Measurements from ENCODE around the gene LARGE1. TPM values are rescaled to one million over a fixed set of nuclear protein-coding genes. Genes with fewer than 3 reads are reported as not detected.

LARGE1 gene
- total RNA-seq, 1 donor from 2014 or later = 29.5 TPM

GRCh38 chr22:33524511-33525260 is 395.6 kb downstream of the LARGE1 start:
- DNase-seq (ENCODE audit: extremely low spot score in 2 of 2) = no peak
- intact Hi-C loops (cut with DNase I) = loop anchor here (5.0 kb wide), 1 partner anchor 58 kb away; no protein-coding TSS in a partner anchor
- H3K4me1 ChIP-seq = peaks cover 8% of the 10 kb centered on the region
- H3K4me3 ChIP-seq = no peak overlapping the region
- H3K36me3 ChIP-seq = no peaks in the 10 kb centered on the region
- TF ChIP-seq POLR2AphosphoS5 (IDR thresholded peaks at IDR 0.05; ENCODE audit: insufficient read depth in 1 of 2, low read depth in 1 of 2) = no peak
- TF ChIP-seq POLR2A (IDR thresholded peaks at IDR 0.05) = no peak
- TF ChIP-seq CTCF (IDR thresholded peaks at IDR 0.05) = no peak
- H3K27me3 ChIP-seq = no peaks in the 10 kb centered on the region
- no peak overlapping the region for H3K27ac ChIP-seq
- H3K9me3 ChIP-seq = no peaks in the 10 kb centered on the region

- H3K4me3 ChIP-seq = no peak overlapping the region
- no peaks in the 10 kb centered on the region for H3K36me3 ChIP-seq
- H3K27ac ChIP-seq = no peak overlapping the region
- H3K4me1 ChIP-seq = peaks cover 11% of the 10 kb centered on the region
- H3K27me3 ChIP-seq = no peaks in the 10 kb centered on the region
- TF ChIP-seq CTCF (IDR thresholded peaks at IDR 0.05) (no peak), POLR2AphosphoS5 (IDR thresholded peaks at IDR 0.05; ENCODE audit: insufficient read depth in 1 of 2, low read depth in 1 of 2) (no peak), POLR2A (IDR thresholded peaks at IDR 0.05) (no peak)
- intact Hi-C loops (cut with DNase I) = loop anchor here (5.0 kb wide), 1 partner anchor 60 kb away; no protein-coding TSS in a partner anchor
- no peaks in the 10 kb centered on the region for H3K9me3 ChIP-seq
- no peak for DNase-seq (ENCODE audit: extremely low spot score in 2 of 2)
Observed at GRCh38 chr22:33521879-33522665, 398.2 kb downstream of the LARGE1 start.

GRCh38 chr22:33520904-33521780 is 399.1 kb downstream of the LARGE1 start:
- H3K9me3 ChIP-seq = no peaks in the 10 kb centered on the region
- TF ChIP-seq POLR2AphosphoS5 (IDR thresholded peaks at IDR 0.05; ENCODE audit: insufficient read depth in 1 of 2, low read depth in 1 of 2) = no peak
- no peak for TF ChIP-seq POLR2A (IDR thresholded peaks at IDR 0.05)
- TF ChIP-seq CTCF (IDR thresholded peaks at IDR 0.05) = no peak
- peaks cover 11% of the 10 kb centered on the region for H3K4me1 ChIP-seq
- intact Hi-C loops (cut with DNase I) = loop anchor here (5.0 kb wide), 1 partner anchor 61 kb away; no protein-coding TSS in a partner anchor
- no peak for DNase-seq (ENCODE audit: extremely low spot score in 2 of 2)
- no peak overlapping the region for H3K27ac ChIP-seq
- no peak overlapping the region for H3K4me3 ChIP-seq
- no peaks in the 10 kb centered on the region for H3K36me3 ChIP-seq
- H3K27me3 ChIP-seq = no peaks in the 10 kb centered on the region

GRCh38 chr22:33519974-33520903 is 400.0 kb downstream of the LARGE1 start:
- Histone ChIP-seq H3K36me3 (no peaks in the 10 kb centered on the region), H3K4me1 (peaks cover 11% of the 10 kb centered on the region), H3K27ac (no peak overlapping the region), H3K4me3 (no peak overlapping the region), H3K9me3 (no peaks in the 10 kb centered on the region), H3K27me3 (no peaks in the 10 kb centered on the region)
- TF ChIP-seq CTCF (IDR thresholded peaks at IDR 0.05) = no peak
- TF ChIP-seq POLR2AphosphoS5 (IDR thresholded peaks at IDR 0.05; ENCODE audit: insufficient read depth in 1 of 2, low read depth in 1 of 2) = no peak
- no peak for TF ChIP-seq POLR2A (IDR thresholded peaks at IDR 0.05)
- intact Hi-C loops (cut with DNase I) = loop anchor here (5.0 to 10.0 kb wide), 2 partner anchors 62 to 215 kb away; no protein-coding TSS in a partner anchor
- no peak for DNase-seq (ENCODE audit: extremely low spot score in 2 of 2)
